GM19239 (cell line): ENCODE data around the gene TBC1D4.
A peak's percentile ranks its signal among the peaks of the same experiment; 100 is the strongest.
"Not testable (repeated sequence)": the region's sequence is repeated elsewhere in the genome, so short reads cannot be mapped to it uniquely, and the experiment has no call there.

Source experiments
- DNase-seq: peaks from one replicate; pipeline ENCODE4 v3.0.0; 2011; ENCODE audit warnings: low spot score; ENCODE audit not compliant: insufficient read length
- FAIRE-seq: peaks from 2 replicates; lab custom pipeline; 2011; peaks lifted over from hg19 to GRCh38; lab: Jason Lieb, UNC

Gene TBC1D4

DNA sequence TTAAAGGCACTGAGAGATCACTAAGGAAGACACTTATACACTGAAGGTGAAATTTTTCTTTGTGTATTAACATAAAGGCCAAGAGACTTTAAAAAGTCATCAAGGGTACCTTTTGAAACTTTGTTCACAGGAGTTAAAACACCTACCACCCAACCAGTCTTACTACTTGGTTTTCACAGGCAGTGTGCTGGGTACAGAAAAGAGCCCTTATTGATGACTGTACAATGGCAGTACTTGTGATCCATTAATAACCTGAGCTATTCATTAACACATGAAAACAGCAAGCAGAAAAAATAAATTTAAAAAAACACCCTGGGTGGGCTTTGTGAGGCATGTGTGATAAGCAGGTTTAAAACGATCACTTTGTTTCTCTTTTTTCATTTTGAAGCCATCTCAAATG, 148.9 kb downstream of the TBC1D4 start:
- DNase-seq (no peak), FAIRE-seq (no peak)

- DNase-seq, result no peak
Observed at GRCh38 chr13:75331792-75332349, 150.1 kb downstream of the TBC1D4 start.

GRCh38 chr13:75330770-75331169, 151.2 kb downstream of the TBC1D4 start:
- no peak for DNase-seq
- FAIRE-seq, result no peak

More at GRCh38 chr13:75331792-75332349, 150.1 kb downstream of the TBC1D4 start:
- no peak for FAIRE-seq

DNA sequence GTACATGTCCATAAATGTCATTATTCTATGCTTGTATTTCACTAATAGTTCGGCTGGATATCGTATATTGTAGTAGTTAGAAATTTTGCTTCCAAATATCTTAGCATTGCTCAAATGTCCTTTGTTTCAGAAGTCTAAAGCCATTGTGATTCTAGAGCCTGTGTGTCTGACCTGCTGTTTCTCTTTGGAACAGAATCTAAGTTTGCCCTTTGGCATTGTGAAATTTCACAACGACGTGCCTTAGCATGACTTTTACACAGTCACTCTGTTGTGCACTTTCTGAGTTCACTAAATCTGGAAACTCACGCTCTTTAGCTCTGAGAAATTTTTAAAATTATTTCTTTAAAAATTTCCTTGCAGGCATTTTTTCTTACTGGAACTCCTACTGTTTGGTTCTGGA, 152.2 kb downstream of the TBC1D4 start:
- FAIRE-seq, result no peak

DNA sequence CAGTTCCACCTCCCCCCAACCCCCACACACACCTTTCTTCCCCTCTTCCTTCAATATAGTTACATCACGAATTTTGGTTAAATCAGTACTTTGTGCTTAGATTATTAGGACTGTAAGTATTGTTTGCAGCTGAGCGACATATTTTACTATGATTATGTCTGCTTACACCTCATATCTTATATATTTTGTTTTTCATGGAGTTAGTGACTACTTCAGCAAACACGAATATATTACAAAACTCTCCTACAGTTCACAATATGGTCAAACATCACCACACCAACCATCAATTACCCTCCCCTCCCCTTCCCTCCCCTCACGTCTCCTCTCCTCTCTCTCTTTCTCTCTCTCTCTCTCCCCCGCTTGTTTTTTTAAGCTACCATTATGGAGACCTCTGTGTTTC, 152.9 kb downstream of the TBC1D4 start:
- no peak for FAIRE-seq
- DNase-seq, result no peak

More for the DNA sequence above, 152.2 kb downstream of the TBC1D4 start:
- no peak for DNase-seq

GRCh38 chr13:75327135-75327510, 154.8 kb downstream of the TBC1D4 start:
- FAIRE-seq, result no peak
- no peak for DNase-seq

DNA sequence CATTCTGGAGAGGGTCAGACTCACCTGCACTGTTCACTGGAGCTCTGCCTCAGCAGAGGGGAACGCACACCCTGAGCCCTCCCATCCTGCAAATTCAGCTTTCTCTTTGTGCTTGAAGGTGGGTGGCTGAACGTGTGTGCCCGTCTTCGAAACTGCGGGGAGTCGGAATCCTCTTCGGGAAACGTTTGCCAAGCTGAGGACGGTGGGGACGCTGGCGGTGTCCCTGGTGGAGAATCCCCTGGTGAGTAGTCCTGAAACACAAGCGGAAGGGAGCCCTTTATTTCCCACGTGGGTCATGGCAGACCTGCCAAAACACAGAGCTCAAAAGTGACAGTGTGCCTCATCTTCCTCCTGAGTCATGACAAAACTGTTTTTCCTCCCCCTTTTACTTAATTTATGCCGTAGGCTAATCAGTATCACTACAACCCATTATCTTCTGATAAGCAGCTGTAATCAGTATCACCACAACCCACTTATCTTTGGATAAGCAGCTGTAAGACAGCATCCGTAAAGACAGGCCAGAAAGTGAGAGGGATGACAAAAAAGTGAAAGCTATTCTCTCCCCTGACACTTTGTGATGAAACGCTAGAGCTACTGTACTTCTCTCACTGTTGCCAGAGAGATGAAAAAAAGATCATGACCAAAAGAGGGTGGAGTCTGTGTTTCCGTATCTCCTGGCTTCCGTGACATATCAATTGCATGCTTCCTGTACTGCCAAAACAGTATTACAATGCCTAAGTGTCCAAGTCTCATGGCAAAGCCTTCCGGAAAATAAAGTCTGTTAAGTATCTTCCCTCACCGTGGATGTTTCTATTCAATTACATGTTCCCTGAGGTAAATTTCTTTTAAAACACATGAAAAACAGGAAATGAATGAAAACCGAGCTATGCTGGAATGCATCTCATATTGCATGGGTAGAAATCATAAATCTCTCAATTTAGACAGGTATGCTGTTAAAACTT, 155.5 kb downstream of the TBC1D4 start:
- FAIRE-seq, result peak; percentile 95
- peak; percentile 5 for DNase-seq

- DNase-seq (no peak), FAIRE-seq (no peak)
Observed at GRCh38 chr13:75325711-75326110, 156.3 kb downstream of the TBC1D4 start.

- FAIRE-seq, result no peak
- no peak for DNase-seq
Observed at GRCh38 chr13:75324413-75324940, 157.5 kb downstream of the TBC1D4 start.

- no peak for FAIRE-seq
- DNase-seq, result no peak
Observed at GRCh38 chr13:75321084-75321483, 160.9 kb downstream of the TBC1D4 start.

GRCh38 chr13:75319254-75319653, 162.7 kb downstream of the TBC1D4 start:
- FAIRE-seq, result no peak
- no peak for DNase-seq

DNA sequence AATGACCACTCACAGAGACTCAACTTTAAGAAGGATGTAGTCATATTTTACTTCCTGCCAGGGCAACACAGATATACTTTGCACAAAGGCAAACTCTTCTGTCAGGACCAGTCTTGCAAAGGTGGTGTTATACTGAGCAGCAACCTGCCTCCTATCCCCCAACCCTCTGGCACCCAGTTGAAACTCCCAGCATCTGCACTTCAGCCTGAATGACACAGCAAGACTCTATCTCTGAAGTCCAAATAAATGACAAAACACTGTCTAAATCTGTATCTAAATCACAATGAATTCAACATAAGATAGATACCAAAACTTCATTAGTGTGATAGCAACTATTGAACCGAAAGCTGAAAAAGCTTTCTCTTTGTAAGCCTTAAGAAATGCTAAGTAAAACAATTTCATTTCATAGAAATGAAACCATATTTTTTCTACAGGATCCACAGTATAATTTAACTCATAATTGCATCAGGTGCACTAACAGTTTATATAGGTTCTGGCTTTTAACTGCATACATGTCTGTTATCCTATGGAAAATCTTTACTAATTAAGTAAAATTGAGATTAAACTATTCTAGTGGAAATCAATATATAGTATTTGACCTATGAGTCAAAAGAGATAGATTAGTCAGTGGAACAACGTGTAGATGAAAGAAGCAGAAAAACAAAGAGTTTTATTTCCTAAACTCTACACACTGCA, 163.7 kb downstream of the TBC1D4 start:
- no peak for FAIRE-seq

GRCh38 chr13:75316427-75316826, 165.5 kb downstream of the TBC1D4 start:
- FAIRE-seq (no peak), DNase-seq (no peak)

More for the DNA sequence above, 163.7 kb downstream of the TBC1D4 start:
- DNase-seq, result no peak

GRCh38 chr13:75312884-75313520, 169.0 kb downstream of the TBC1D4 start:
- FAIRE-seq (no peak), DNase-seq (no peak)

GRCh38 chr13:75309981-75310580, 171.9 kb downstream of the TBC1D4 start:
- DNase-seq (no peak), FAIRE-seq (no peak)

- FAIRE-seq (no peak), DNase-seq (no peak)
Observed at GRCh38 chr13:75308222-75308621, 173.7 kb downstream of the TBC1D4 start.

GRCh38 chr13:75307370-75307949, 174.5 kb downstream of the TBC1D4 start:
- FAIRE-seq, result no peak

DNA sequence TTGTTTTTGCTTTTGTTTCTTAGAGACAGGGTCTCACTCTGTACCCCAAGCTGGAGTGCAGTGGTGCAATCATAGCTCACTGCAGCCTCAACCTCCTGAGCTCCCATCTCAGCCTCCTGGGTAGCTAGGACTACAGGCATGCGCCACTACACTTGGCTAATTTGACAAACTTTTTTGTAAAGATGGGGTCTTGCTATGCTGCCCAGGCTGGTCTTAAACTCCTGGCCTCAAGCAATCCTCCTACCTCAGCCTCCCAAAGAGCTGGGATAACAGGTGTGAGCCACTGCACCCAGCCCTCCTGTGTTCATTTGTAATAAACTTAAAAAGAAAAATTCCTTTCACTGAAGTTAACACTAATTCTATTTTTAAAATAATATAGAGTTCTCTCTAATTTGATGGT, 175.0 kb downstream of the TBC1D4 start:
- FAIRE-seq, DNase-seq: not testable (repeated sequence)

More at GRCh38 chr13:75307370-75307949, 174.5 kb downstream of the TBC1D4 start:
- no peak for DNase-seq

DNA sequence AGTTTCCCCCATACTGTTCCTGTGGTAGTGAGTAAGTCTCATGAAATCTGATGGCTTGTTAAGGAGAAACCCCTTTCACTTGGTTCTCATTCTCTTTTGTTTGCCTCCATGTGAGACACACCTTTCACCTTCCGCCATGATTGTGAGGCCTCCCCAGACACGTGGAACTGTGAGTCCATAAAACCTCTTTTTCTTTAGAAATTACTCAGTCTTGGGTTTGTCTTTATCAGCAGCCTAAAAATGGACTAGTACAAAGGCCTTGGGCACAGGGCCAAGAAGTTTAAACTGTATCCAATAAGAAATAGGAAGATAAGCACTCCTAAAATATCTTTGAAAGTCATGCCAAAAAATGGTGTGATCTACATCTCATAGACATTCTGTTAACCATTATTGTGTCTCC, 176.9 kb downstream of the TBC1D4 start:
- DNase-seq, result no peak
- FAIRE-seq, result peak; percentile 80
